A673 (cell line): Measurements from ENCODE around the gene GTPBP1. TPM values are rescaled to one million over a fixed set of nuclear protein-coding genes. Genes with fewer than 3 reads are reported as not detected.

Experiments used
- BruUV-seq: library from RNA; stranded (reverse); fragments of 400-500 nt; replicated peaks from 2 replicates; lab custom pipeline; 2021; lab: Mats Ljungman, UMichigan
- CTCF ChIA-PET: fragments of 300-600 bp; sonication (Branson Sonifier 250); formaldehyde crosslinking; loops from one replicate; lab custom pipeline; 2022; ENCODE audit warnings: antibody characterized with exemption; lab: Charles Lee
- POLR2A ChIA-PET: fragments of 300-600 bp; sonication (Branson Sonifier 250); formaldehyde crosslinking; loops from one replicate; lab custom pipeline; 2022; ENCODE audit warnings: antibody characterized with exemption; ENCODE audit not compliant: low non-redundant PET; lab: Charles Lee
- DNase-seq: peaks from one replicate; pipeline ENCODE4 v3.0.0-alpha.2; 2015; ENCODE audit warnings: low spot score
- H3K27ac ChIP-seq: fragments of 200-600 bp; sonication (generic); 2 replicates; pipeline ENCODE4 v1.5.1; 2016; ENCODE audit warnings: mixed run types, low read depth, mild to moderate bottlenecking, mixed read lengths, antibody characterized with exemption, low read length; ENCODE audit not compliant: poor library complexity, severe bottlenecking
- H3K27me3 ChIP-seq: fragments of 200-600 bp; sonication (generic); replicated peaks from 2 replicates; pipeline ENCODE4 v1.6.1; 2017; ENCODE audit warnings: mixed run types, low read depth, mild to moderate bottlenecking, mixed read lengths, antibody characterized with exemption, low read length; ENCODE audit not compliant: insufficient read depth, poor library complexity
- H3K36me3 ChIP-seq: fragments of 200-600 bp; sonication (generic); 2 replicates; pipeline ENCODE4 v1.6.1; 2016; ENCODE audit warnings: mixed run types, mild to moderate bottlenecking, mixed read lengths, antibody characterized with exemption, low read length; ENCODE audit not compliant: insufficient read depth, poor library complexity, severe bottlenecking
- H3K4me1 ChIP-seq: fragments of 200-600 bp; sonication (generic); 2 replicates; pipeline ENCODE4 v1.6.1; 2017; ENCODE audit warnings: mixed run types, mild to moderate bottlenecking, mixed read lengths, antibody characterized with exemption, low read length; ENCODE audit not compliant: insufficient read depth, poor library complexity, severe bottlenecking
- H3K4me3 ChIP-seq: fragments of 200-600 bp; sonication (generic); 2 replicates; pipeline ENCODE4 v1.5.1; 2016; ENCODE audit warnings: low read depth, mixed run types, mild to moderate bottlenecking, mixed read lengths, low read length; ENCODE audit not compliant: poor library complexity, severe bottlenecking
- H3K9me3 ChIP-seq: fragments of 200-600 bp; sonication (generic); 2 replicates; pipeline ENCODE4 v1.6.1; 2016; ENCODE audit warnings: mixed run types, low read depth, mild to moderate bottlenecking, mixed read lengths, antibody characterized with exemption, low read length; ENCODE audit not compliant: poor library complexity, severe bottlenecking
- CTCF ChIP-seq: fragments of 300-800, 200-600 bp; sonication (generic); conservative IDR thresholded peaks from 2 replicates; pipeline ENCODE4 v1.5.1; 2017; ENCODE audit warnings: low read depth, mild to moderate bottlenecking, antibody characterized with exemption, low read length, moderate library complexity, mixed read lengths
- EZH2 ChIP-seq: fragments of 200-600 bp; sonication (generic); IDR thresholded peaks from 2 replicates; pipeline ENCODE4 v1.6.1; 2017; ENCODE audit warnings: borderline replicate concordance, low read depth, mild to moderate bottlenecking, mixed read lengths, antibody characterized with exemption, low read length; ENCODE audit not compliant: poor library complexity, severe bottlenecking
- intact Hi-C: fragments of 100-400 bp; cut with micrococcal nuclease; formaldehyde crosslinking; loops from one replicate; pipeline ENCODE4 v1.10.0; 2022; ENCODE audit not compliant: unreplicated experiment
- total RNA-seq: library from RNA; stranded (reverse); gene quantifications from 2 replicates; pipeline ENCODE4 v1.2.3, GENCODE V29; 2021

Gene GTPBP1
- total RNA-seq, 1 experiment from 2014 or later, result 88.2 TPM

- Histone ChIP-seq H3K4me3 (no peak overlapping the region), H3K9me3 (no peaks in the 10 kb centered on the region), H3K27ac (no peak overlapping the region), H3K36me3 (peaks cover 97% of the 10 kb centered on the region), H3K27me3 (no peaks in the 10 kb centered on the region), H3K4me1 (no peaks in the 10 kb centered on the region)
- CTCF ChIA-PET, result no interaction called here
- BruUV-seq, result no TSS peak
- intact Hi-C loops, result no loop called here
- DNase-seq, result no peak
- TF ChIP-seq EZH2 (no peak), CTCF (no peak)
- POLR2A ChIA-PET, result no interaction called here
These were observed 31.7 kb downstream of the GTPBP1 start for GRCh38 chr22:38737302-38738060.

GRCh38 chr22:38738475-38739070 lies 32.8 kb downstream of the GTPBP1 start:
- CTCF ChIA-PET, result no interaction called here
- no TSS peak for BruUV-seq
- H3K9me3 ChIP-seq, result no peaks in the 10 kb centered on the region
- TF ChIP-seq CTCF (no peak), EZH2 (no peak)
- H3K27me3 ChIP-seq, result no peaks in the 10 kb centered on the region
- H3K4me1 ChIP-seq, result no peaks in the 10 kb centered on the region
- H3K4me3 ChIP-seq, result no peak overlapping the region
- peaks cover 100% of the 10 kb centered on the region for H3K36me3 ChIP-seq
- no peak for DNase-seq
- POLR2A ChIA-PET, result no interaction called here
- H3K27ac ChIP-seq, result no peak overlapping the region
- intact Hi-C loops, result no loop called here

- TF ChIP-seq EZH2 (no peak), CTCF (no peak)
- CTCF ChIA-PET, result no interaction called here
These were observed 33.7 kb downstream of the GTPBP1 start for GRCh38 chr22:38739300-38740055.

More at GRCh38 chr22:38739300-38740055, 33.7 kb downstream of the GTPBP1 start:
- BruUV-seq, result no TSS peak
- Histone ChIP-seq H3K36me3 (peaks cover 100% of the 10 kb centered on the region), H3K4me1 (no peaks in the 10 kb centered on the region), H3K27me3 (no peaks in the 10 kb centered on the region), H3K27ac (no peak overlapping the region), H3K4me3 (no peak overlapping the region), H3K9me3 (no peaks in the 10 kb centered on the region)
- intact Hi-C loops, result no loop called here
- no peak for DNase-seq
- POLR2A ChIA-PET, result interaction anchor here (0.6 kb wide), 1 partner anchor 729 kb away, joined by 9 read pairs; no protein-coding TSS in a partner anchor
